T-helper 9 cell (primary cell): ENCODE data around the gene SHB.
"Not testable (repeated sequence)": the region's sequence is repeated elsewhere in the genome, so short reads cannot be mapped to it uniquely, and the experiment has no call there.

Experiments
- DNase-seq: peaks from one replicate; pipeline ENCODE4 v3.0.0-alpha.2; 2020

Gene SHB

GRCh38 chr9:37965676-37966345, 103.2 kb downstream of the SHB start:
- not testable (repeated sequence) for DNase-seq

- DNase-seq = no peak
These were observed 103.9 kb downstream of the SHB start for GRCh38 chr9:37965116-37965515.

GRCh38 chr9:37964740-37965081, 104.3 kb downstream of the SHB start:
- DNase-seq = no peak

- DNase-seq = no peak
These were observed 104.9 kb downstream of the SHB start for GRCh38 chr9:37963936-37964739.

- DNase-seq = no peak
These were observed 107.7 kb downstream of the SHB start for GRCh38 chr9:37961351-37961750.

- DNase-seq = no peak
These were observed 108.4 kb downstream of the SHB start for GRCh38 chr9:37960631-37961030.

- no peak for DNase-seq
These were observed 109.1 kb downstream of the SHB start for GRCh38 chr9:37959976-37960375.

GRCh38 chr9:37958154-37958553, 110.9 kb downstream of the SHB start:
- DNase-seq = no peak

- no peak for DNase-seq
These were observed 111.4 kb downstream of the SHB start for GRCh38 chr9:37957664-37957953.

- no peak for DNase-seq
These were observed 111.9 kb downstream of the SHB start for GRCh38 chr9:37956904-37957663.

GRCh38 chr9:37956423-37956820, 112.6 kb downstream of the SHB start:
- DNase-seq = no peak

- no peak for DNase-seq
These were observed 113.1 kb downstream of the SHB start for GRCh38 chr9:37955781-37956422.

- no peak for DNase-seq
These were observed 114.4 kb downstream of the SHB start for GRCh38 chr9:37954581-37954981.

- DNase-seq = no peak
These were observed 115.1 kb downstream of the SHB start for GRCh38 chr9:37953775-37954437.

GRCh38 chr9:37953206-37953774, 115.7 kb downstream of the SHB start:
- no peak for DNase-seq

GRCh38 chr9:37952731-37953130, 116.3 kb downstream of the SHB start:
- DNase-seq = no peak

GRCh38 chr9:37951671-37952449, 117.2 kb downstream of the SHB start:
- DNase-seq = no peak

- no peak for DNase-seq
These were observed 118.5 kb downstream of the SHB start for GRCh38 chr9:37950561-37950960.

- DNase-seq = no peak
These were observed 119.5 kb downstream of the SHB start for GRCh38 chr9:37949576-37949975.

GRCh38 chr9:37948417-37948980, 120.5 kb downstream of the SHB start:
- no peak for DNase-seq

GRCh38 chr9:37947977-37948376, 121.0 kb downstream of the SHB start:
- DNase-seq = no peak
